Body of pancreas (tissue), 4 donors: Measurements from ENCODE around the gene ADAMTS16. TPM values are rescaled to one million over a fixed set of nuclear protein-coding genes. Genes with fewer than 3 reads are reported as not detected.

Experiments used
- ATAC-seq: fragments of 150-250 bp; one replicate; pipeline ENCODE4 v1.9.1; 2016
- DNase-seq, 4 donors: peaks; one replicate each; pipeline ENCODE4 v3.0.0-alpha.2; 2019
- H3K27ac ChIP-seq, 4 donors: fragments of 200-600 bp; sonication (generic); 1 replicate in 3 of 4; 2 replicates in 1 of 4; pipeline versions ENCODE4 v1.5.1 to v1.6.1; 2016 to 2019; ENCODE audit warnings: mild to moderate bottlenecking in 1 of 4, mixed read lengths in 1 of 4, moderate library complexity in 1 of 4
- H3K27me3 ChIP-seq, 2 donors: fragments of 200-600 bp; sonication (generic); one replicate each; pipeline ENCODE4 v1.6.0; 2016; ENCODE audit warnings: mild to moderate bottlenecking in 1 of 2
- H3K36me3 ChIP-seq, 2 donors: fragments of 200-600 bp; sonication (generic); replicated peaks in 1 of 2; 2 replicates each; pipeline ENCODE4 v1.5.1; 2016; ENCODE audit warnings: low read depth in 2 of 2; ENCODE audit not compliant: insufficient read depth in 1 of 2
- H3K4me1 ChIP-seq: fragments of 200-600 bp; sonication (generic); one replicate; pipeline ENCODE4 v1.6.0; 2016
- H3K4me3 ChIP-seq, 2 donors: fragments of 200-600 bp; sonication (generic); 1 replicate in 1 of 2; 2 replicates in 1 of 2; pipeline ENCODE4 v1.5.1; 2016 to 2019
- H3K9me3 ChIP-seq, 3 donors: fragments of 200-600 bp; sonication (generic); 1 replicate in 2 of 3; 2 replicates in 1 of 3; pipeline ENCODE4 v1.5.1; 2016
- POLR2A ChIP-seq, 3 donors: fragments of 450-650 bp; IDR thresholded peaks; one replicate each; pipeline ENCODE4 v1.6.1; 2016; ENCODE audit warnings: antibody characterized with exemption in 3 of 3, mild to moderate bottlenecking in 2 of 3
- WGBS, 2 donors: methylation state at CpG; one replicate each; pipeline ENCODE4 v1.1.5; 2017; 5-methylcytosine and 5-hydroxymethylcytosine counted together
- intact Hi-C: fragments of 100-400 bp; cut with DNase I; formaldehyde crosslinking; loops from one replicate; pipeline ENCODE4 v1.15.1; 2023
- total RNA-seq, 2 donors: library from RNA; depleted of rRNA; stranded (reverse); fragments of >200 nt; gene quantifications; one replicate each; pipeline ENCODE4 v1.1.0, GENCODE V29; 2016
- TF ChIP-seq, protein P1 (sequence below), 7 experiments: fragments of 450-650 bp in 4 of 7; fragments of 200-600 bp in 3 of 7; sonication (generic) in 3 of 7; IDR thresholded peaks; one replicate each; pipeline ENCODE4 v1.5.1; 2016 to 2019; ENCODE audit warnings: antibody characterized with exemption in 7 of 7

ADAMTS16 gene
- total RNA-seq, 2 donors from 2014 or later: 1.8 to 5.6 TPM

DNA sequence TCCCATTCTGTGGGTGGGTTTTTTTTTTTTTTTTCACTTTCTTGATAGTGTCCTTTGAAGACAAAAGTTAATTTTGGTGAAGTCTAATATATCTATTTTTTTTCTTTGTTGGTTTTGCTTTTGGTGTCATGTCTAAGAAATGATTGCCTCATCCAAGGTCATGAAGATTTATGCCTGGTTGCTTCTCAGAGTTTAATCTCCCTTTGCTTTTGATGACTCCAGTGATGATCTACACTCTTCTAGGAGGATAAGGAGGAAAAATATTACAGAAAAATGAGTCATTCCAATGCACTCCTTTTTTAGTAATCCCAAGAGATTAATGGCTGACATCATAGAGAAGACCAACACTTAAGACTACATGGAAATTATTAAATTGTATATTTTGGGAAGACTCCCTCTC is 202.7 kb downstream of the ADAMTS16 start:
- no peak for ATAC-seq
- Histone ChIP-seq H3K27ac (no peak overlapping the region), H3K4me3 (no peak overlapping the region), H3K36me3 (no peaks in the 10 kb centered on the region), H3K9me3 (no peaks in the 10 kb centered on the region), H3K4me1 (no peaks in the 10 kb centered on the region), H3K27me3 (no peaks in the 10 kb centered on the region)
- DNase-seq: no peak
- intact Hi-C loops: no loop called here
- no peak for TF ChIP-seq POLR2A (IDR thresholded peaks at IDR 0.05)
- TF ChIP-seq, protein P1, sequence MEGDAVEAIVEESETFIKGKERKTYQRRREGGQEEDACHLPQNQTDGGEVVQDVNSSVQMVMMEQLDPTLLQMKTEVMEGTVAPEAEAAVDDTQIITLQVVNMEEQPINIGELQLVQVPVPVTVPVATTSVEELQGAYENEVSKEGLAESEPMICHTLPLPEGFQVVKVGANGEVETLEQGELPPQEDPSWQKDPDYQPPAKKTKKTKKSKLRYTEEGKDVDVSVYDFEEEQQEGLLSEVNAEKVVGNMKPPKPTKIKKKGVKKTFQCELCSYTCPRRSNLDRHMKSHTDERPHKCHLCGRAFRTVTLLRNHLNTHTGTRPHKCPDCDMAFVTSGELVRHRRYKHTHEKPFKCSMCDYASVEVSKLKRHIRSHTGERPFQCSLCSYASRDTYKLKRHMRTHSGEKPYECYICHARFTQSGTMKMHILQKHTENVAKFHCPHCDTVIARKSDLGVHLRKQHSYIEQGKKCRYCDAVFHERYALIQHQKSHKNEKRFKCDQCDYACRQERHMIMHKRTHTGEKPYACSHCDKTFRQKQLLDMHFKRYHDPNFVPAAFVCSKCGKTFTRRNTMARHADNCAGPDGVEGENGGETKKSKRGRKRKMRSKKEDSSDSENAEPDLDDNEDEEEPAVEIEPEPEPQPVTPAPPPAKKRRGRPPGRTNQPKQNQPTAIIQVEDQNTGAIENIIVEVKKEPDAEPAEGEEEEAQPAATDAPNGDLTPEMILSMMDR (IDR thresholded peaks at IDR 0.05): no peak

DNA sequence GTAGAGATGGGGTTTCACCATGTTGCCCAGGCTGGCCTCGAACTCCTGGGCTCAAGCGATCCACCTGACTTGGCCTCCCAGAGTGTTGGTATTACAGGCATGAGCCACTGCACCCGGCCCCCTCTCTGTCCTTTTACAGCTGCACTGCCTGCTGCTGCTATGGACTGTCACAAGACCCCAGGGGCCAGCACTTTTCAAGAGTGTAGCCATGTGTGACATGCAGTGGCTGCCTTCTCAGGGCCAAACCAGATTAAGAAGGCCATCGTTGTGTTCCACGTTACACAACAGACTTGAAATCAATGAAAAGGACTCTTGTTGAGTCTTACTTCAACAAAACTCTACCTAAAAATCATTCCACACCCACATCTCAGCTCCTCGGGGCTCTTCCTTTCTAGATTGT is 203.4 kb downstream of the ADAMTS16 start:
- no peak for ATAC-seq
- no peaks in the 10 kb centered on the region for H3K9me3 ChIP-seq
- H3K27ac ChIP-seq: no peak overlapping the region
- 84% methylated on average over 6 of the region's 6 CpGs for WGBS, 2 donors
- no peak for DNase-seq
- no peak overlapping the region for H3K4me3 ChIP-seq
- no peaks in the 10 kb centered on the region for H3K4me1 ChIP-seq
- H3K27me3 ChIP-seq: no peaks in the 10 kb centered on the region
- intact Hi-C loops: no loop called here
- no peaks in the 10 kb centered on the region for H3K36me3 ChIP-seq
- TF ChIP-seq POLR2A (IDR thresholded peaks at IDR 0.05): no peak
- TF ChIP-seq, protein P1 (IDR thresholded peaks at IDR 0.05): no peak

DNA sequence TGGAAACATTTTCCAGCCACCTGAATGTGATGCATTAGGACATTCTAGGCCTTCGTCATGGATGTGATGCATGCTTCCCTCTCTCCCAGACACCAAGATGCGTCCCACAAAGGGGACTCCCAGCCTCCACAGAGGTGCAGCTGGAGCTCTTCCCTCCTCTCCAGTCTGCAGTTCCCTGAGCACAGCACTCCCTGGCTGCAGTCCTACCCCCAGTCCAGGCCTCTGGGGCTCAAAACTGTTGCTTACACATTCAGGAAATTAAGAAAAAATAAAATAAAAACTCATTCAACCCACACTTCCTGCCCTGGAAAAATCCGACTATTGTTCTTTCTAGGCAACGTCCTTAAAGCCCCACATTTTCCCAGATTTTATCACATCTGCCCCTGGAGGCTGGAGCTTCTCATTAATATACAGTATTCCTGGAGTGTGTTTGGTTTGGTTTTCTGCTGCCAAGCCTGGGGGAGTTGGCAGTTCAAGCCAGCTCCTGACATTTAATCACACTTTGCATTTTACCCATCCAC is 204.0 kb downstream of the ADAMTS16 start:
- WGBS, 2 donors: 59% methylated on average over 4 of the region's 4 CpGs
- no peaks in the 10 kb centered on the region for H3K9me3 ChIP-seq
- no peaks in the 10 kb centered on the region for H3K36me3 ChIP-seq
- ATAC-seq (no peak), DNase-seq (no peak)
- no peaks in the 10 kb centered on the region for H3K4me1 ChIP-seq
- intact Hi-C loops: no loop called here
- TF ChIP-seq, protein P1 (IDR thresholded peaks at IDR 0.05): no peak
- no peak for TF ChIP-seq POLR2A (IDR thresholded peaks at IDR 0.05)
- no peak overlapping the region for H3K4me3 ChIP-seq
- H3K27me3 ChIP-seq: no peaks in the 10 kb centered on the region
- H3K27ac ChIP-seq: no peak overlapping the region

DNA sequence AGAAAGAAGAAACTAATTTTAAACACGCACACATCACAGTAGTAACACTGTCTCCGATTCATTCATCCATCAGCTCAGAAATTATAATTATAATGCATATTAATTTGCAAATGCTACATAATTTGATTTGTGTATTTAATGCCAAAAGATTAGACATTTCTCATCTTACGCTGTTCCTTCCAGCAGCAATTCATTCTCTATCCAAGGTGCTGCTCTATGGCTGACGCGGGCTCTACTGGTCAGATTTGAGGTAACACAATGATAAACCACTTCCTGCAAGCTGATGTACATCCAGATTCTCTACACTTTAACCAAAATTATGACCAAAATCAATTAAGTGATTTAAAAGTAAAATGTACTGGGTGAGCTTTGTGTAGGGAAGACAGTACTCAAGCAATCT is 204.5 kb downstream of the ADAMTS16 start:
- ATAC-seq: no peak
- WGBS, 2 donors: 64 to 70% methylated on average over 5 of the region's 5 CpGs
- TF ChIP-seq POLR2A (IDR thresholded peaks at IDR 0.05): no peak
- TF ChIP-seq, protein P1 (IDR thresholded peaks at IDR 0.05): no peak

DNA sequence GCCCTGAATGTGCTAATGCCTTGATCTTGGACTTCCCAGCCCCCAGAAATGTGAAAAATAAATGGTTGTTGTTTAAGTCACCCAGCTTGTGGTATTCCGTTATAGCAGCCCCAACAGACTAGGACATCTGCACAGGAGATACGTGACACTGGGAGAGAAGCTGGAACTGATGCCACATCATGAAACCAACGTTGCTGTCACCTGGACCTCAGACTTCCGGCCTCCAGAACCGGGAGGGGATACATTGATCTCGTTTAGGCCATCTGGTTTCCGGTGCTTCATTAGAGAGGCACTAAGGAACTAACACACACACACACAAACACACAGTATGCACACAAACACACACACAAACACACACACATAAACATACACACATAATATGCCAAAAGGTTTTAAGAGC is 207.3 kb downstream of the ADAMTS16 start:
- Histone ChIP-seq H3K36me3 (no peaks in the 10 kb centered on the region), H3K4me3 (no peak overlapping the region), H3K4me1 (no peaks in the 10 kb centered on the region), H3K27ac (no peak overlapping the region), H3K9me3 (no peaks in the 10 kb centered on the region), H3K27me3 (no peaks in the 10 kb centered on the region)
- ATAC-seq: no peak
- WGBS, 2 donors: 81 to 93% methylated on average over 7 of the region's 7 CpGs
- intact Hi-C loops: no loop called here
- DNase-seq: no peak
- TF ChIP-seq, protein P1 (IDR thresholded peaks at IDR 0.05): no peak
- TF ChIP-seq POLR2A (IDR thresholded peaks at IDR 0.05): no peak

More for the DNA sequence above, 204.5 kb downstream of the ADAMTS16 start:
- DNase-seq: no peak
- Histone ChIP-seq H3K36me3 (no peaks in the 10 kb centered on the region), H3K27ac (no peak overlapping the region), H3K9me3 (no peaks in the 10 kb centered on the region), H3K4me1 (no peaks in the 10 kb centered on the region), H3K4me3 (no peak overlapping the region), H3K27me3 (no peaks in the 10 kb centered on the region)
- intact Hi-C loops: no loop called here
